Activated CD4-positive, alpha-beta memory T cell treated with anti-CD3 and anti-CD28 coated beads, Interleukin-2, amount 10 ng/mL, durations not matched to agents 7 days and 5 days (primary cell): ENCODE data around the gene ENTHD1. TPM values are rescaled to one million over a fixed set of nuclear protein-coding genes. Genes with fewer than 3 reads are reported as not detected.
"Not testable (repeated sequence)": the region's sequence is repeated elsewhere in the genome, so short reads cannot be mapped to it uniquely, and the experiment has no call there.

Experiments used
- CTCF ChIA-PET: fragments of 350-600 bp; sonication (Branson Sonifier 250); formaldehyde crosslinking; loops from one replicate; lab custom pipeline; 2021; ENCODE audit warnings: antibody characterized with exemption, inconsistent platforms; lab: Charles Lee
- POLR2A ChIA-PET: fragments of 350-600 bp; sonication (Branson Sonifier 250); formaldehyde crosslinking; loops from one replicate; lab custom pipeline; 2021; ENCODE audit warnings: antibody characterized with exemption; lab: Charles Lee
- DNase-seq: peaks from one replicate; pipeline ENCODE4 v3.0.0-alpha.2; 2020
- H3K27ac Mint-ChIP-seq: one replicate; pipeline ENCODE4 v1.8.0; 2021; ENCODE audit warnings: mild to moderate bottlenecking, mixed read lengths
- H3K27me3 Mint-ChIP-seq: one replicate; pipeline ENCODE4 v1.8.0; 2021; ENCODE audit warnings: mixed read lengths
- H3K36me3 Mint-ChIP-seq: one replicate; pipeline ENCODE4 v1.8.0; 2021; ENCODE audit warnings: low read depth, mixed read lengths
- H3K4me1 Mint-ChIP-seq: one replicate; pipeline ENCODE4 v1.8.0; 2021; ENCODE audit warnings: mixed read lengths
- H3K4me3 Mint-ChIP-seq: one replicate; pipeline ENCODE4 v1.8.0; 2021; ENCODE audit warnings: mild to moderate bottlenecking, mixed read lengths
- H3K9me3 Mint-ChIP-seq: one replicate; pipeline ENCODE4 v1.8.0; 2021; ENCODE audit warnings: mixed read lengths
- total RNA-seq, 2 experiments: library from RNA; stranded (reverse); gene quantifications; one replicate each; pipeline ENCODE4 v1.2.3, GENCODE V29; 2021

ENTHD1 gene
- total RNA-seq, 2 experiments from 2014 or later: 0.13 TPM; not detected in 1

GRCh38 chr22:39907605-39908097, 14.1 kb upstream of the ENTHD1 start:
- peaks cover 59% of the 10 kb centered on the region for H3K4me1 Mint-ChIP-seq
- DNase-seq: peak; percentile 36
- CTCF ChIA-PET: interaction anchor here (1.2 to 3.1 kb wide), 3 partner anchors 9 to 373 kb away, joined by 5 to 15 read pairs (median 8); no protein-coding TSS in a partner anchor
- H3K27ac Mint-ChIP-seq: peak overlapping the region; percentile 85
- no peaks in the 10 kb centered on the region for H3K27me3 Mint-ChIP-seq
- peaks cover 64% of the 10 kb centered on the region for H3K36me3 Mint-ChIP-seq
- POLR2A ChIA-PET: interaction anchor here (1.2 to 17.3 kb wide), 10 partner anchors 8 to 388 kb away, joined by 3 to 447 read pairs (median 7); partner anchors contain the start of genes ATF4 and GRAP2
- no peaks in the 10 kb centered on the region for H3K9me3 Mint-ChIP-seq
- H3K4me3 Mint-ChIP-seq: peak overlapping the region; percentile 87

- ChIA-PET CTCF (interaction anchor here (3.5 kb wide), 1 partner anchor 10 kb away, joined by 13 read pairs; no protein-coding TSS in a partner anchor), POLR2A (interaction anchor here (0.8 to 17.3 kb wide), 5 partner anchors 8 to 387 kb away, joined by 4 to 447 read pairs (median 74); partner anchors contain the start of gene ATF4)
- Mint-ChIP-seq H3K4me3 (peak overlapping the region; percentile 87), H3K36me3 (peaks cover 62% of the 10 kb centered on the region), H3K9me3 (no peaks in the 10 kb centered on the region), H3K27me3 (no peaks in the 10 kb centered on the region), H3K4me1 (peaks cover 53% of the 10 kb centered on the region), H3K27ac (peak overlapping the region; percentile 85)
- peak; percentile 45 for DNase-seq
These were observed 13.5 kb upstream of the ENTHD1 start for GRCh38 chr22:39907047-39907446.

GRCh38 chr22:39906207-39906606, 12.6 kb upstream of the ENTHD1 start:
- Mint-ChIP-seq H3K9me3 (no peaks in the 10 kb centered on the region), H3K36me3 (peaks cover 63% of the 10 kb centered on the region), H3K4me1 (peaks cover 44% of the 10 kb centered on the region), H3K27ac (peak overlapping the region; percentile 85), H3K27me3 (no peaks in the 10 kb centered on the region), H3K4me3 (peak overlapping the region; percentile 87)
- no peak for DNase-seq
- ChIA-PET POLR2A (interaction anchor here (0.9 to 17.3 kb wide), 9 partner anchors 9 to 587 kb away, joined by 3 to 447 read pairs (median 4); partner anchors contain the start of gene ATF4), CTCF (interaction anchor here (1.9 to 3.5 kb wide), 5 partner anchors 10 to 27 kb away, joined by 6 to 13 read pairs (median 7); no protein-coding TSS in a partner anchor)

GRCh38 chr22:39905687-39906086, 12.1 kb upstream of the ENTHD1 start:
- POLR2A ChIA-PET: interaction anchor here (0.9 to 17.3 kb wide), 11 partner anchors 9 to 587 kb away, joined by 3 to 447 read pairs (median 4); partner anchors contain the start of gene ATF4
- peak overlapping the region; percentile 87 for H3K4me3 Mint-ChIP-seq
- H3K9me3 Mint-ChIP-seq: no peaks in the 10 kb centered on the region
- H3K36me3 Mint-ChIP-seq: peaks cover 59% of the 10 kb centered on the region
- no peak for DNase-seq
- no peaks in the 10 kb centered on the region for H3K27me3 Mint-ChIP-seq
- peak overlapping the region; percentile 85 for H3K27ac Mint-ChIP-seq
- peaks cover 40% of the 10 kb centered on the region for H3K4me1 Mint-ChIP-seq
- CTCF ChIA-PET: interaction anchor here (1.9 to 3.5 kb wide), 5 partner anchors 11 to 27 kb away, joined by 6 to 13 read pairs (median 7); no protein-coding TSS in a partner anchor

- CTCF ChIA-PET: interaction anchor here (1.1 to 3.5 kb wide), 6 partner anchors 12 to 47 kb away, joined by 3 to 13 read pairs (median 7); no protein-coding TSS in a partner anchor
- POLR2A ChIA-PET: interaction anchor here (0.8 to 17.3 kb wide), 9 partner anchors 9 to 385 kb away, joined by 3 to 447 read pairs (median 4); partner anchors contain the start of genes ATF4 and TMA7B
- Mint-ChIP-seq H3K4me1 (peaks cover 40% of the 10 kb centered on the region), H3K27me3 (no peaks in the 10 kb centered on the region), H3K36me3 (peaks cover 55% of the 10 kb centered on the region), H3K4me3 (peak overlapping the region; percentile 87), H3K27ac (peak overlapping the region; percentile 85), H3K9me3 (no peaks in the 10 kb centered on the region)
- DNase-seq: no peak
These were observed 11.3 kb upstream of the ENTHD1 start for GRCh38 chr22:39904862-39905261.

GRCh38 chr22:39904024-39904423, 10.5 kb upstream of the ENTHD1 start:
- not testable (repeated sequence) for DNase-seq
- H3K36me3 Mint-ChIP-seq: peaks cover 49% of the 10 kb centered on the region

GRCh38 chr22:39901565-39902146, 8.1 kb upstream of the ENTHD1 start:
- peaks cover 43% of the 10 kb centered on the region for H3K36me3 Mint-ChIP-seq
- peaks cover 24% of the 10 kb centered on the region for H3K4me1 Mint-ChIP-seq
- POLR2A ChIA-PET: interaction anchor here (1.0 to 5.7 kb wide), 7 partner anchors 8 to 62 kb away, joined by 3 to 40 read pairs (median 11); no protein-coding TSS in a partner anchor
- CTCF ChIA-PET: no interaction called here
- H3K4me3 Mint-ChIP-seq: peak overlapping the region; percentile 87
- peak overlapping the region; percentile 85 for H3K27ac Mint-ChIP-seq
- no peak for DNase-seq
- H3K27me3 Mint-ChIP-seq: no peaks in the 10 kb centered on the region
- no peaks in the 10 kb centered on the region for H3K9me3 Mint-ChIP-seq

More at GRCh38 chr22:39904024-39904423, 10.5 kb upstream of the ENTHD1 start:
- H3K9me3 Mint-ChIP-seq, H3K27me3 Mint-ChIP-seq: not testable (repeated sequence)
- Mint-ChIP-seq H3K4me1 (peaks cover 35% of the 10 kb centered on the region), H3K4me3 (peak overlapping the region; percentile 87), H3K27ac (peak overlapping the region; percentile 85)
- ChIA-PET CTCF (interaction anchor here (1.1 to 3.5 kb wide), 6 partner anchors 13 to 121 kb away, joined by 3 to 13 read pairs (median 6); no protein-coding TSS in a partner anchor), POLR2A (interaction anchor here (0.8 to 17.3 kb wide), 8 partner anchors 9 to 369 kb away, joined by 3 to 447 read pairs (median 6); partner anchors contain the start of gene TMA7B)

- POLR2A ChIA-PET: interaction anchor here (1.0 to 5.7 kb wide), 11 partner anchors 8 to 381 kb away, joined by 3 to 40 read pairs (median 5); partner anchors contain the start of gene ATF4
- Mint-ChIP-seq H3K9me3 (no peaks in the 10 kb centered on the region), H3K4me3 (peak within 1 kb of the TSS; percentile 87), H3K27ac (peak within 1 kb of the TSS; percentile 85), H3K36me3 (peaks cover 38% of the 10 kb centered on the region), H3K27me3 (no peaks in the 10 kb centered on the region), H3K4me1 (peaks cover 17% of the 10 kb centered on the region)
- DNase-seq: peak; percentile 86
- CTCF ChIA-PET: no interaction called here
These were observed 7.0 kb upstream of the ENTHD1 start, which contains the start of gene GRAP2 for GRCh38 chr22:39900306-39901227. TSS of gene GRAP2 (plus strand) at chr22:39901084. CDS start at chr22:39947107, 46,023 bp downstream.

GRCh38 chr22:39898997-39899396, 5.4 kb upstream of the ENTHD1 start:
- Mint-ChIP-seq H3K4me3 (no peak overlapping the region), H3K36me3 (peaks cover 22% of the 10 kb centered on the region), H3K27ac (no peak overlapping the region), H3K27me3 (no peaks in the 10 kb centered on the region), H3K4me1 (peaks cover 16% of the 10 kb centered on the region), H3K9me3 (no peaks in the 10 kb centered on the region)
- ChIA-PET POLR2A (interaction anchor here (0.8 to 5.7 kb wide), 7 partner anchors 10 to 379 kb away, joined by 4 to 40 read pairs (median 7); partner anchors contain the start of gene ATF4), CTCF (interaction anchor here (0.5 to 1.0 kb wide), 3 partner anchors 22 to 299 kb away, joined by 3 read pairs; no protein-coding TSS in a partner anchor)
- no peak for DNase-seq

- Mint-ChIP-seq H3K4me3 (no peak overlapping the region), H3K36me3 (peaks cover 17% of the 10 kb centered on the region), H3K9me3 (no peaks in the 10 kb centered on the region), H3K27me3 (no peaks in the 10 kb centered on the region), H3K27ac (no peak overlapping the region), H3K4me1 (peaks cover 16% of the 10 kb centered on the region)
- DNase-seq: no peak
- ChIA-PET CTCF (no interaction called here), POLR2A (interaction anchor here (5.7 kb wide), 1 partner anchor 28 kb away, joined by 40 read pairs; no protein-coding TSS in a partner anchor)
These were observed 4.3 kb upstream of the ENTHD1 start for GRCh38 chr22:39897841-39898240.

- H3K27me3 Mint-ChIP-seq: no peaks in the 10 kb centered on the region
- no peak for DNase-seq
- H3K4me1 Mint-ChIP-seq: peaks cover 27% of the 10 kb centered on the region
These were observed 2.9 kb upstream of the ENTHD1 start for GRCh38 chr22:39896313-39896996.

More at GRCh38 chr22:39896313-39896996, 2.9 kb upstream of the ENTHD1 start:
- Mint-ChIP-seq H3K36me3 (peaks cover 6% of the 10 kb centered on the region), H3K27ac (no peak overlapping the region), H3K4me3 (no peak overlapping the region), H3K9me3 (no peaks in the 10 kb centered on the region)
- ChIA-PET POLR2A (interaction anchor here (0.6 to 5.7 kb wide), 7 partner anchors 10 to 377 kb away, joined by 3 to 40 read pairs (median 3); partner anchors contain the start of gene ATF4), CTCF (interaction anchor here (0.8 to 1.4 kb wide), 3 partner anchors 12 to 128 kb away, joined by 3 to 8 read pairs (median 3); no protein-coding TSS in a partner anchor)
